ENCODE measurements around the gene KDM2A.

Gene KDM2A

DNA sequence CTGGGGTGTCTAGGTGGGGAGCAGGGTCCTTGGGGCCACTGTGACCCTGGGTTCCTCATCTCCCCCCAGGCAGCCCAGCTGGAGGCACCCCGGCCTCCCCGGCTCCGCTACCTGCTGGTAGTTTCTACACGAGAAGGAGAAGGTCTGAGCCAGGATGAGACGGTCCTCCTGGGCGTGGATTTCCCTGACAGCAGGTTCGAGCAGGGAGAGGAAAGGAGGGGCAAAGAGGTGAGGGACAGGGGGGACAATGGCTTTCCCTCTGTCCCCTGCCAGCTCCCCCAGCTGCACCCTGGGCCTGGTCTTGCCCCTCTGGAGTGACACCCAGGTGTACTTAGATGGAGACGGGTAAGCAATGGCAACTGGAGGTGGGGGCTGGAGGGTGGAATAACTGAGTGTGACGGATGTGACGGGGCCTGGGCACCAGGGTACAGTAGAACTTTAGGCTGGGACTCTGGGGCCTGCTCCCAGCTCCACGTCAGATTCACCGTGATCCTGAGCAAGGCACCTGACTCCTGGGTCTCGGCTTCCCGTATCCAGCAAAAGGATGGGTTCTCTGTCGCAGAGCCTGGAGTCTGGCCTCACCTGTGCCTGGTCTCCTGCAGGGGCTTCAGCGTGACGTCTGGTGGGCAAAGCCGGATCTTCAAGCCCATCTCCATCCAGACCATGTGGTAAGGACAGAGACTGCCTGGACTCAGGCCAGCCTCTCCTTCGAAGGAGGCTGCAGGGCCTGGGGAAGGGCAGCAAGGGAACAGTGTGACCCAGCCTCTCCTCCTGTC lies 187.9 kb downstream of the KDM2A start:
- DNase-seq (ENCODE audit: low read depth) = no peak
- H3K4me3 ChIP-seq (ENCODE audit: low read depth, low read length) = no peak overlapping the region

DNA sequence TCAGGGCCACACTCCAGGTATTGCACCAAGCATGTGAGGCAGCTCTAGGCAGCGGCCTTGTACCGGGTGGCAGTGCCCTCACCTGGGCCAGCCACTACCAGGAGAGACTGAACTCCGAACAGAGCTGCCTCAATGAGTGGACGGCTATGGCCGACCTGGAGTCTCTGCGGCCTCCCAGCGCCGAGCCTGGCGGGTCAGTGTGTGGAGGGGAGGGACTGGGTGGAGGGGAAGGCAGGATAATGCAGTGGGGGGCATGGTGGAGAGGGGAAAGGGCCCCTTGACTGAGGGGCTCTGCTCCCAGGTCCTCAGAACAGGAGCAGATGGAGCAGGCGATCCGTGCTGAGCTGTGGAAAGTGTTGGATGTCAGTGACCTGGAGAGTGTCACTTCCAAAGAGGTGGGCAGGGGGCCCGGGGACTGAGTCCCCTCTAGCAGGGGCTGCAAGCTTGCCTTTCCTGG lies 188.5 kb downstream of the KDM2A start:
- H3K4me3 ChIP-seq (ENCODE audit: low read depth, low read length) = no peak overlapping the region
- no peak for DNase-seq (ENCODE audit: low read depth)

All from skeletal muscle cell (primary cell).